ENCODE data around the gene BEGAIN.
A peak's percentile ranks its signal among the peaks of the same experiment; 100 is the strongest.
"Not testable (repeated sequence)": the region's sequence is repeated elsewhere in the genome, so short reads cannot be mapped to it uniquely, and the experiment has no call there.

BEGAIN gene

DNA sequence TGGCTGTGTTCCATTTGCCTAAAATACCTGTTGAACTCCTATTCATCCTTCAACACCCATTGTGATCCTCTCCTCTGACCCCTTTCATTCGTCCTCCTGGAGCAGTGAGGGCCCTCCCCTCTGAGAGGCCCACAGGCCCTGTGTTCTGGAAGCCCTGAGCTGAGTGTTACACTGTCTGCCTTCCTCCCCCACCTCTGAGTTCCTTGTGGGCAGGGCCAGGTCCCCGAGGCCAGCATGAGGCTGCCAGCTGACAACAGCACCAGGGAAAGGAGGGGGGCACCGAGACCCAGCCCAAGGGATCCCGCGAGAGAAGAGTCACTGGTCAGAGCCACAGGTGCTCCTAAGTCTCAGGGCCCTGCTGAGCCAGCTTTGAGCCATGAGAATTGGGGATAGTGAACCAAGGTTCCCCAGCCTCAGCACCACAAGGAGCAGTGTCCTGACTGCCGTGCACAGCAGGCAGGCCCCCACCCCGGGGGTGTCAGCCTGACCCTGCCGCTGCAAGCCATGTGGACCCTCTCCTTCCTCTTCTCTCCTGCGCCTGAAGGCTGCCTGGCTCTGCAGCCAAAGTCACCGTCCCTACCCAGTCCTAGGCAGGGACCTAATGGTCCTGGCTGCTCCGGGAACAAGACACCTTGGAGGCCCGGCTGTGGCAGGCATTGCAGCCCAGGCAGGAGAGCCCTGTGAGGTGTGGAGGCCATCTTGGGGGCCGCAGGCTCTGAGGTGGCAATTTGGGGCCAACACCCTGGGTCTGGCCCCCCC, 52.5 kb downstream of the BEGAIN start:
- DNase-seq, result no peak

DNA sequence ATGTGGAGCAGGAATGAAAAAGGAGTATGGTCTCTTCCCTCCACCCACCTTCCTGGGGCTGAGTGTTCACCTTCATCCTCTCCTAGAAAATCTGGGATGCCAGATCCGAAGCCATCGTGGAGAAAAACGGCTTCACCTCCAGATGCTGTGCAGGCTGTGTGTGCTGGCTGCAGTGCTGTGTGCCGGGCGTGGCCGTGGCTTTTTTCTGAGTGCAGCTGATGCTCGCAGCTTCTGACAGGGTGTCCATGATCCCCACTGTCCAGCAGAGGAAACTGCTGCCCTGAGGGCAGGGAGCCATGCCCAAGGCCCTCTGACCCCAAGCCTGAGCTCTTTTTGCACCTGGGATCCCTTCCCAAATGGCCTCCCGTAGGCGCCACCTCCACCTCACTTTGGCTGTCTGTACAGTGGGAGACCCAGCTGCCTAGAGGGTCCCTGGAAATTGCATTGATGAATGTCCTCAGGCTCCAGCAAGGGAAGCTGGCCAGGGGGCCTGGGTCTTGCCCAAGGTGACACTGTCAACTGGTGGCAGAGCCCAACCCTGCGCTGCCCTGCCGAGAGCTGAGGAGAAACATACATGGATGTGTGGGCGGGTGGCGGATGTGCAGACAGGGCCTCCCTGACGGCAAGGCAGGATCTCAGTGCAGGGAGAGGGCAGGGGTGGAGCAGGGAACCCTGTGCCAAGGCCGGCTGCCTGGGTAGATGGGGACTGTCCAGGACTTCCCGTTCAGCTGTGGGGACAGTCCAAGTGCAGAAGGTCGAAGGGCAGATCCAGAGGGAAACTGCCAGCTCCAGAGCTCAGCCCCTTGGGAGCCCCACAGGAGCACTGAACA, 53.3 kb downstream of the BEGAIN start:
- no peak for DNase-seq

DNA sequence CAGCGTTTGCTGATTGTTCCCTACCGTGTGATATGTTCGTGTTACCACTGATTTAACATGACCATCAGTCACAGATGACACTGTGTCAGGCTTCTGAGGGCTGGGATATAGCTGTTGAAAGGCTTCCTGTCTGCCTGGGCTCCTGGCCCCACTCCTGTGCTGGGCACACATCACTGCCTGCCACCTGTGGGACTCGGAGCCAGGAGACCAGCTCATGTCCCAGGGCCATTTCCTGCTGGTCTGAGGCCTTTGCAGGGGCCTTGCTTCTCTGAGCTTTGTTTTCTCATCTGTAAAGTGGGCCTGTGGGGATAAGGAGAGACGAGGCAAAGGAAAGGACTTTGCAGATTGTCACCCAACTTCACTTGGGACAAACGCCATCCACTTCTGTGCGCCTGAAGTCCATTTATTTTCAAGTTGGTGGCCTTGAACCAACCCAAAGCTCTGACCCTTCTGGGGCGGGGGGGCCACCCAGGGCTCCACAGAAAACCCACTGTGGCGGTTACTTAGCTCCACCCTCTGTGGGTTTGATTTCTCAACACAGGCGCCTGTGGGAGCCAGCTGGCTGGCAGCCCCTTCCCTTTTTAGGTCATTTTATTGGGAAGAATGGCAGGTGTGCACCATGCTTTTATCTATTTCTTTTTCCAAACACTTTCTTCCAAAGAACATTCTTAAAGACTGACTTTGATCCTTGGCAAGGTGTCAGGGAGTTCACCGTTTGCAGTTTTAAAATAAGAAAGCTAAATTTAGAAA, 54.1 kb downstream of the BEGAIN start:
- no peak for DNase-seq

DNA sequence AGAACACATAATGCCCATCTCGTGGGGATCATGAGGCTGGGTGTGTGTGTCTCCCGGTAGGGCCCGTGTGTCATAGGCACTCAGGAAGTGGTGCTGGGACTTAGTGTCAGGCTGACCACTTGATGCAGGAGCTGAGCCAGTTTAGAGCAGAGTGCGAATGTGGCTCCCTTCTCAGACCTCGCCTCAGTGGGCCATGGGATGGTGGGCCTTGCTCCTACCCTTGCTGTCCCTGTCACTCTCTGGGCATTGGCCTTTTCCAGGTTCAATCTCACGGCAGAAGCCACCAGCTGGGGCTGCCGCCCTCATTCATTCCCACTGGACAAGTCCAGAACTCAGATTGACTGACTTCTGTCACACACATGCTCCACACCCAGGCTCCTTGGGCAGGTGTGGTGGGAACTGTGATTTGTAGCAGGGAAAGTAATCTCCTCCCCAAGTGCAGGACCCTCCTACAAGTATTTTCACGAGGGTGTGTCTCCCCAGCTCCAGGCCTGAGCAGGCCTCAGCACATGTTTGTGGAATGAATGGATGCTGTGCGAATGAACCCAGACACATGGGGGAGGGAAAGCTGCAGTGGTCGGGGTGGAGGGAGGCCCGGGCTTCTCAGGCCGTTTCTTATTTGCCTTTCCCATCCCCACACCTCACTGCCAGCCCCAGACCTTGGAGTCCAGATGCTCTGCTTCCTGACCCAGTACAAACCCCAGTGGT, 54.9 kb downstream of the BEGAIN start:
- DNase-seq, result no peak

DNA sequence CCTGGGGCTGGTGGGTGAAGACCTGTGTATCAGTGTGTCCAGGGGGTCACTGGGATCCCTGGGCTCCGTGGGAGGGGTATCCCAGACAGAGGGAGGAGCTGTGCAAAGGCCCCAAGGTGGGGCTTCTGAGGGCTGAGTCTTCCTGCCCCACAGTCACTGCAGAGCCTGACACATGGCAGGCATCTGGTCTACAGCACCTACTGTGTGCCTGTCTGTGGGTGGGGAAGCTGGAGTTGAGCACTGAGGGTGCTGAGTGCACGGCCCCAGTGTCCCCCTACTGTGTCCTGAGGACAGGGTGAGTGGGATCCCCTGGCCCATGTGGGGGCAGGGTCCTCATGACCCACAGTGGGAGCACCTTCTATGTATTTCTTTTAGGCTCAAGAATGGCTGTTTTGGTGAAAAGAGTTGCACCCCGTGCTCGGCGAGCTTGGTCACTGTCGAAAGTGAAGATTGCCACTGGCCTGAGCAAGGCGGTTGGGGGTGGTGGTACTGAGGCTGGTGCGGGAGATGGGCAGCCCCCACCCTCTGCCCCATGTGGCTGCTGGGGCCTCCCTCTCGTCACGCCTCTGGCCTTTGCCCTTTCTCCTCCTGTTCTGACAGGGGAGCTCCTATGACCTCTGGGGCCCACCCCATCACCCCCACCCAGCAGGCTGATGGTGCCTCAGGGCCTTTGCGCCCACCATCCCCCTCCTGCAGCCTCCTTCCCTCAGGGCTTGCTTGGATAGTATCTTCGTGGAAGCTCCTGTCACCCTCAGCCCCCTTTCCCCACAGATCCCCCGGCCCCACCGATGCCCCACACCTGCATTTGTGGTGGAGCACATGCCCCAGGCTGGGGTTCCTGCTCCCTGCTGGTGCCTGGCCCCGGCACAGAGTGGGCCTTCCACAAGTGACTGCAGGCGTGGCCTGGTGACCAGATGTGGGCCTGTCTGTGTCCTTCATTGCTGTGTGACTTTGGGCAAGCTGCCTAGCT, 55.8 kb downstream of the BEGAIN start:
- peak; percentile 26 for DNase-seq

DNA sequence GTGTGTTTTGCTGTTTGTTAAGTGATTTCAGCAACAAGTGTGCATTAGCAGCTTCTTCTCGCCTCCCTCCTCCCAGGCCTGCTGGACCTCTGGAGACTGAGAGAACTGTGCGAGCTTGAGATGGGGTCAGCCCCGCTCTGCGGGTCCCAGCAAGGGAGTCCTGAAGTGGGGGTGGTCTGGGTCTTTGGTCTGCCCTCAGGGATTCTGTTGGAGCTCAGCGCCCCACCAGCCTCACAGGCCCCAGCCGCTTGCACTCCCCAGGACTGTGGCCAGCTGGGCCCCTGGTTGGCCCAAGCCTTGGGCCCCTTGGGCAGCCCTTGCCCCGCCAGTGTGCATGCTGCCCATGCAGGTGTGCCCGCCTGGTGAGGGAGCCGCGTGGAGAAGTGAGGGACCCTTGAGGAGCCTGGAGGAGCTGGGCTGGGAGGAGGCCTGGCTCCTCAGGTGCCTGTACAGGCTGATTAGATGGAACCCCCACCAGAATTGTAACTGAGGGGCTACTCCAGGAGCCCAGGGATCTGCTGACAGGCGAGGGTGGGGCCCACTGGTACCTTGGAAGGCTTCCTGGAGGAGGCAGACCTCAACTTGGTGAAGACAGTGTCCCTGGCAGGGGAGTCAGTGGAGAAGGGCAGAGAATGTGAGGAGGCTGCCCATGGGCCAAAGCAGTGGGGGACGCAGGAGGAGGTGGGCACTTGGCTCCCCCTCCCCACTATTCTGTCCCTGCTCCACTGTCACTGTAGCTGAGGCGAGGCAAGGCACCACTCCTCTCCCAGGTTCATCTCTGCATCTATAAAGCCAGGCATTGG, 56.7 kb downstream of the BEGAIN start:
- DNase-seq, result no peak

DNA sequence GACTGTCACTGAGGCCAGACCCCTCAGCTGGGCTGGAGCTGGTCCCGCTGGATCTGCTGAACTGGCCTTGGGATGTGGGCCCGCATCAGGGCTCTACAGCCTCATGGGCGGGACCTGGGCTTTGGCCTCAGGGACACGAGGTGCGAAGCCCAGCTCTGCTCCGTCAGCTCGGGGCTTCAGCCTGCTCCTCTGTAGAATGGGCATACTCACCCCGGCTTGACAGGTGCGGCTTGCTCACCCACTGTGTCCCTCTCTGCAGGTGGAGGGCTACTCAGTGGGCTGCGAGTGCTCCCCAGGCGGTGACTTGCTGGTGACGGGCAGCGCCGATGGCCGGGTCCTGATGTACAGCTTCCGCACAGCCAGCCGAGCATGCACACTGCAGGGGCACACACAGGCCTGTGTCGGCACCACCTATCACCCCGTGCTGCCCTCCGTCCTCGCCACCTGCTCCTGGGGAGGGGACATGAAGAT, 57.6 kb downstream of the BEGAIN start:
- DNase-seq, result peak; percentile 28

DNA sequence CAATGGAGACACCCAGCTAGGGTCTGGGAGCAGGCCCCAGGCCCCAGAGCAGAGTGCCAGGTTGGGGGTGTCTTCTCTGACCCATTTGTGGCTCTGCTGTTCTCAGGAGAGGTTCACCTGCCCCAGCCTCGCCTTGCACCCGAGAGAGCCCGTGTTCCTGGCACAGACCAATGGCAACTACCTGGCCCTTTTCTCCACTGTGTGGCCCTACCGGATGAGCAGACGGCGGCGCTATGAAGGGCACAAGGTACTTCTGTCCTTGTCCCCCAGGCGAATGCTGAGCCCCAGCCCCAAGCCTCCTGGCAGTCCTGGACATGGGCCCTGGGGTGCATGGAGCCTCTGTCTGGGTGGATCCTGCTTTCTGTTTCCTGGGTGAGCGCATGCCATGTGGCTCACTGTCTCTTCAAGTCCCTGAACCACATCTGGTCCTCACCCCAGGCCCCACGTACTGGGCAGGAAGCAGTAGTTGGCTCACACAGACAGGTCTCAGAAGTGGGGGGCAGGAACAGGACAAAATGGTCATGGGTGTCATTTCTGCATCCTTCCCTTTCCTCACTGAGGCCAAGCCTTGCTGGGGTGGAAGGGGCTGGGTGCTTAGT, 58.2 kb downstream of the BEGAIN start:
- DNase-seq, result no peak

DNA sequence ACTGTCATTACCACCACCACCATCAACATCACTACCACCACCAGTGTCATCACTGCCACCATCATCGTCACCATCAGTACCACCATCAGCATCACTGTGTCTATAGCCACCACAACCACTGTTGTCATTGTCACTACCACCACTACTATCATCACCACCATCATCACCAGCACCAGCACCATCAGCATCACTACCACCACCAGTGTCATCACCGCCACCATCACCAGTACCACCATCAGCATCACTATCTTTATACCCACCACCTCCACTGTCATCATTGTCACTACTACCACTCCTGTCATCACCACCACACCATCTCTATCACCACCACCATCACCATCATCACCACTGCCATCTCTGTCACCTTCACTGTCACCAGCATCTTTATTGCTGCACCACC, 60.6 kb downstream of the BEGAIN start:
- no peak for DNase-seq

DNA sequence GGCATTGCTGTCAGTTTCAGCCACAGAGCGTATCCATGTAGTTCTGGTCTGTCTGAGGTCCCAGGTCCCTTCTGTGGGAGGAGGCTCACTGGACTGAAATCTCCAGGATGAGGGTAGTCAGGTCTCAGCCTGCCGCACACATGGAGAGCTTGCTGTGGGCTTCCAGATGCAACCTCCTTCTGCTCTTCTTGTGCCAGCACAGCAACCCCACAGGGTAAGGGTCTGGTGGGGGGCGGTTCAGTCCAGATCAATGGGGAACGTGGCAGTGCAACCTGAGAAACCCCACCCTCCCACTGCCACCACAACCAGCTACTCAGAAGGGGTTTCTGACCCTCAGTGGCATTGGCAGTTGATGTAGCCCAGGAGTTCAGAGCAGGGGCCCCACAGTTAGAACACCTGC, 61.2 kb downstream of the BEGAIN start:
- DNase-seq, result no peak

DNA sequence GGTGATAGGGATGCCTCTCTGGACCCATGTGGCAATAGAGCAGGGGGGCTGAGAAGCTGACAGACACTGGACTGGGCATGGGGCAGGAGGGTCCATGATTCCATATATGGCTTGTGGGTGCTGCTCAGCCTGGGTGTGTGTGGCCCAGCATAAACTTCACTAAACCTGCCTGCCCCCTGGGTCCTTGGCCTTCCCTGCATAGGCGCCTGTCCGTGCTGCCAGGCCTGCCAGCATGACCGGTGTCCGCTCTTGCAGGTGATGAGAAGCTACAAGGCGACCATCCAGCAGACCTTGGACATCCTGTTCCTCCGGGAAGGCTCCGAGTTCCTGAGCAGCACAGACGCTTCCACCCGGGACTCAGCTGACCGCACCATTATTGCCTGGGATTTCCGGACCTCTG, 61.6 kb downstream of the BEGAIN start:
- DNase-seq, result no peak

DNA sequence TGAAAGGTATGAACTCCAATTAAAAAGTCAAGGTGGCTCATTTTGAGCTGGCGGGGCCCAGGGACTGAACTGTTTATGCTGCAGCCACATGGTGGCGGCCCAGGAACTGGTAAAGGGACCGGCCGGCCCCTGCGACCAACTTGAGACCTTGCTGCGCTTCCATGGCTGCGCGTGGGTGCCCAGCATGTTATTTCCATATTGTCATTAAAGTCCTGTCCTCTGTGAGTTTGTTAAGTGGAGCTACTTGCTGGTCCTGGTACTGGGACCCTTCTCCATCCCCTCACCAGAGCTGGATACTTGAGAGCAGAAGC, 62.3 kb downstream of the BEGAIN start:
- peak; percentile 44 for DNase-seq

DNA sequence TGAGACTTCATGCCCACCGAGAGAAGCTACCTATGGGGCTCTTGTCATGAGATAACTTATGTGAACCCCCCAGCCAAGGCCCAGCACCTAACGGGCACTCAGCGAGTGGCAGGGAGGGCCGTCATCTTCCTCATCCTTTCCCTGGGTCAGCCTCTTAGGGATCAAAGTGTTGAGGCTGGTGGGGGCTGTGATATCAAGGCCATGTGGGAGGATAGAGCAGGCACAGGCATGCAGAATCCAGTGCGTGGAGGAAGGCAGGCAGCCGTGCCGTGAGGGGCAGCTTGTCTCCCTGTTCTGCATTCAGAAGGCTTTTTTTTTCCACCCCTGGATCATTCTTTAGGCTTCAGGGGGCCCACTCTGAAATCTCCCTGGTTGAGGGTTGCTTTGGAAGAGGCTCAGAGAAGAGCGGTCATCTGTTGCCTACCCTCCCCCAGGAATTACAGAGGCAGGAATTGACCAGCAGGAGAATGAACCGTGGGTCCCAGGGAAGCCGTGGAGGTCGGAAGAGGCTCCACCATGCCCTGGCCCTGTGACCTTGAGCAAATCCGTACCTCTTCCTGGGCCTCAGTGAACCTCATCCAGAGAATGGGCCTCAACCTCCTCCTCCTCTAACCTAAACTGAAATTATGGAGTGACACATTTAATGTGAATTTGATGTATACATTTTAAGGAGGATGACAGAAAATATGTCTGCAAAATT, 62.8 kb downstream of the BEGAIN start:
- no peak for DNase-seq

DNA sequence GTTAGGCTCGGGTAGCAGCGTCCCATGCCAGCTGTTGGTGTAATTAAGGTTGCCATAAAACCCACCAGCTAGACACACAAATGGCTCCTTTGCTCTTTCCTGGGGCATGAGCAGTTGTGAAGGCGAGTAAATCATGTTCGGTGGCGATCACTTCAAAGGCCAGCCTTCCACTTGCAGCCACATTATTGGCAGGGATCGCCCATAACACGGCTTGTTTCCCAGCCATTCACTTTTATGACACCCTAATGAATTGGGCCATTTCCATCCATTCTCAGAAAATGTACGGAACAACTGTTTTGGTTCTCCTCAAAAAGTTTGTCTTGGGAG, 63.4 kb downstream of the BEGAIN start:
- DNase-seq, result no peak

DNA sequence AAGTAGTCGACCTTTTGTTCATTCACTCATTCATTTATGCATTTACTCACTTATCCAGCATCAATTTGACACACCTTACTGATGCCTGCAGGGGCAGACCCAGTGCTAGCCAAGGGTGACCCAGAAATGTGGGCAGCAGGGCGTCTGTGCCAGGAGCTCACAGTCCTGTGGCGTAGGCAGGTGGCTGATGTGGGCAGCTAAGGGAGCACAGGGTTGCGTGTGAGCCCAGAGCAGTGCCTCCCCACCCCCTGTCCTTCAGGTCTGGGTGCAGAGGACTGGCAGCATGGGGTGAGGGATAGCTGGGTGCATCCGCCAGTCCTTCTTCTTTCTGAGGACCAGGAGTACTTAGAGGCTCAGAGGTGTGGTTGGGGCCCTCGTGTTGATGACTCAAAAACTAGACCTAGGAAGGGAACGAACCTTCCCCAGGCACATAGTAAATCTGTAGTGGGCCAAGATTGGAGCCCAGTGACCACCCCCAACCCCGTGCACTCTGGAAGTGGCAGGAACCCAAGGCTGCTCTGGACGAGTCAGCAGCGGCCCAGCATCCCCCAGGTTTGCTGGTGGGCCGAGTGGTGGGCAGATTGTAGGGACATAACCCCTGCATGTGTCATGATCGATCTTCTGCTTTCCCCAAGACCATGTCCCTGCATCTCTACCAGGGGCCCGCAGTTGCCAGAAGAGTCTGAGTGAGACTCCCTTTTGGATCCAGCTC, 63.9 kb downstream of the BEGAIN start:
- DNase-seq, result no peak

DNA sequence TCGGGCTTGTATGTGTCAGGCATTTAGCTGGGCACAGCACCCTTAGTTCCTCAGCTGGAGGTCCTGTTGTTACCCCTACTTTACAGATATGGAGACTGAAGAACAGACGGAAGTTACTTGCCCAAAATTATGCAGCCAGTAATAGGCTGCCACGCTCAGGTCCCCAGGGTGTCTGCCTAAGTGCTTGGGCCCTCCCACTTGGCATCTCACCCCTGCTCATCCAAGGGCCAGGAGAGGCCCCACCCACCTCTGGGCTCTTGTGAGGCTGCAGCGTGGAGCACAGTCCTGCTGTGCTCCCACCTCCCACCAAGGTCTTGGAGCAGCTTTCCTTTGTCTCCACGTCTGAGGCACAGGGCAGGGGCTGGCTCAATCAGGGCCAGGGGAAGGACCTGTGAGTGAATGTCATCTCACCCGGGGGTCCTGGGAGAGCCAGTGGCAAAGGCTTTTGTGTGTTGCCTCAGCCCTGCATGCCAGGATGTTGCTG, 64.6 kb downstream of the BEGAIN start:
- no peak for DNase-seq

DNA sequence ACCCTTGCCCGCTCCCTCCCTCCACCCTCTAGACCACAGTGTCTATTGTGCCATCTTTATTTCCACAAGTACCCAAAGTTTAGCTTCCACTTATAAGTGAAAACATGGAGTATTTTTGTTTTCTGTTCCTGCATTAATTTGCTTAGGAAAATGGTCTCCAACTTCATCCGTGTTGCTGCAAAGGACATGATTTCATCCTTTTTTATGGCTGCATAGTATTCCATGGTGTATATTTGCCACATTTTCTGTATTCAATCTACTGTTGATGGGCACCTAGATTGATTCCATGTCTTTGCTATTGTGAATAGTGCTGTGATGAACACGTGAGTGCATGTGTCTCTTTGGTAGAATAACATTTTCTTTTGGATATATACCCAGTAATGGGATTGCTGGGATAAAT, 81.2 kb downstream of the BEGAIN start:
- DNase-seq, result not testable (repeated sequence)

DNA sequence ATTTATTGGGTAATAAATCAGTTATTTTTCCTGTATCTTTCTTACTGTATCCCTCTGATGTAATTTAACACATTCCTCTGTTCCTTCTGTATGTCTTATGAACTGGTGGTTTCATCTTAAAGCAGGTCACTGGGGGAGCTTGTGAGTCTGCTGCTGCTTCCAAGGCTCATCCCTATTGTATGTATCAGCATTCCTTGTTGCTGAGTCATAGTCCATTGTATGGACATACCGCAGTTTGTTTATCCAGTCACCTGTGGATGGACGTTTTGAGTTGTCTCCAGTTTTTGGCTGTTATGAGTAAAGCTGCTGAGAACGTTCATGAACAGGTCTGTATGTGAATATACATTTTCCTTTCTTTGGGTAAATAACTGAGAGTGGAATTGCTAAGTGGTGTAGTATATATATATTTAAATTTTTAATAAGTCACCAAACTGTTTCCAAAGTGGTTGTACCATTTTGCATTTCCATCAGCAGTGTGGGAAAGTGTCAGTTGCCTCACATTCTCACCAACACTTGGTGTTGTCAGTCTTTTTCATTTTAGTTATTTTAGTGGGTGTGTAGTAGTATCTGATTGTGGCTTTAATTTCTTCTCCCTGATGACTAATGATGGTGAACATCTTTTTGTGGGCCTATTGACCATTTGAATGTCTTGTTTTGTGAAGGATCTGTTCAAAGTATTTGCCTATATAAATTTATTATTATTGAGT, 82.7 kb downstream of the BEGAIN start:
- no peak for DNase-seq

DNA sequence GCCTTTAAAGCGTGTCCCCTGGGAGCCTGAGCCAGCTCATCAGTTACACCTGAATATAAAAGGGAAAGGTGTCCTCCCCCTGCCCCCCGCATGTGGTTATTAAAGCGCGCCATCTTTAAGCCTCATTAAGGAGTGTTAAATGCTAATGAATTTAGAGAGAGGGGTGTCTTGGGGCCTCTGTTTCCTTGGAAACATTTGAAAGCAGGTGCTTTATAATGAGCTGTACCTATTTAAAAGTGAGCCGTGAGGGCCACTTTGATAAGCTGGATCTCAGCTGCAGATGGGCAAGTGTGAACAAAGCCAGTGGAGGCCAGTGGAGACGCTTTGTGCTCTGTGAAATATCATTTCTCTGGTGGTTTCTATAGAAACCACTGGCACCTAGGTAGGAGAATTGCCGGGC, 84.0 kb downstream of the BEGAIN start:
- DNase-seq, result no peak

Data from activated CD4-positive, CD25-positive, alpha-beta regulatory T cell treated with anti-CD3 and anti-CD28 coated beads, Interleukin-2, amount 50 U/mL, for 72 hours (primary cell).